CD4-positive, alpha-beta T cell (primary cell): ENCODE measurements around the gene ACSL5. TPM values are rescaled to one million over a fixed set of nuclear protein-coding genes. Genes with fewer than 3 reads are reported as not detected.
A peak's percentile ranks its signal among the peaks of the same experiment; 100 is the strongest.

Experiments
- ATAC-seq: fragments of 200-7000 bp; cut with Tn5 transposase; one replicate; pipeline ENCODE4 v1.10.0; 2022; ENCODE audit warnings: mild to moderate bottlenecking; ENCODE audit not compliant: poor library complexity
- CTCF ChIA-PET: fragments of 350-600 bp; sonication (Branson Sonifier 250); formaldehyde crosslinking; loops from one replicate; lab custom pipeline; 2021; ENCODE audit warnings: antibody characterized with exemption, inconsistent platforms; lab: Charles Lee
- POLR2A ChIA-PET: fragments of 350-600 bp; sonication (Branson Sonifier 250); formaldehyde crosslinking; loops from one replicate; lab custom pipeline; 2021; ENCODE audit warnings: antibody characterized with exemption, inconsistent platforms; lab: Charles Lee
- DNase-seq, 14 experiments: peaks; one replicate each; pipeline ENCODE4 v3.0.0-alpha.2; 2013 to 2020; ENCODE audit warnings: mixed read lengths in 2 of 14
- H3K27ac ChIP-seq, 2 donors: one replicate each; pipeline versions ENCODE4 v1.5.1 to v1.7.0; 2013; ENCODE audit warnings: low read length in 2 of 2, low read depth in 1 of 2, mild to moderate bottlenecking in 1 of 2
- H3K27me3 ChIP-seq, 2 experiments: 1 replicate in 1 of 2; 2 replicates in 1 of 2; pipeline versions ENCODE4 v1.6.1 to v1.7.0; 2013; ENCODE audit warnings: low read length in 2 of 2, control low read depth in 1 of 2, mild to moderate bottlenecking in 1 of 2, moderate library complexity in 1 of 2; ENCODE audit not compliant: insufficient read depth in 2 of 2, control insufficient read depth in 1 of 2
- H3K36me3 ChIP-seq: one replicate; pipeline ENCODE4 v1.6.1; 2013; ENCODE audit warnings: low read length, control low read depth; ENCODE audit not compliant: insufficient read depth
- H3K4me1 ChIP-seq: one replicate; pipeline ENCODE4 v1.6.1; 2013; ENCODE audit warnings: low read length, control low read depth; ENCODE audit not compliant: insufficient read depth
- H3K4me3 ChIP-seq: one replicate; pipeline ENCODE4 v1.5.1; 2013; ENCODE audit warnings: mild to moderate bottlenecking, low read length, moderate library complexity
- H3K9me3 ChIP-seq, 2 experiments: 1 replicate in 1 of 2; 2 replicates in 1 of 2; pipeline versions ENCODE4 v1.6.1 to v1.7.0; 2013; ENCODE audit warnings: low read length in 2 of 2, mild to moderate bottlenecking in 2 of 2, control low read depth in 1 of 2, moderate library complexity in 1 of 2; ENCODE audit not compliant: control insufficient read depth in 1 of 2, insufficient read depth in 1 of 2
- H3K27ac Mint-ChIP-seq: one replicate; pipeline ENCODE4 v1.8.0; 2020; ENCODE audit warnings: mixed read lengths
- H3K27me3 Mint-ChIP-seq: one replicate; pipeline ENCODE4 v1.8.0; 2021; ENCODE audit warnings: mixed read lengths
- H3K36me3 Mint-ChIP-seq: one replicate; pipeline ENCODE4 v1.8.0; 2021; ENCODE audit warnings: low read depth, mixed read lengths
- H3K4me1 Mint-ChIP-seq: one replicate; pipeline ENCODE4 v1.8.0; 2021; ENCODE audit warnings: low read depth, mixed read lengths
- H3K4me3 Mint-ChIP-seq: one replicate; pipeline ENCODE4 v1.8.0; 2020; ENCODE audit warnings: mild to moderate bottlenecking, mixed read lengths
- H3K9me3 Mint-ChIP-seq: one replicate; pipeline ENCODE4 v1.8.0; 2020; ENCODE audit warnings: mixed read lengths
- intact Hi-C, 2 experiments: fragments of 100-400 bp; cut with DNase I in 1 of 2; cut with micrococcal nuclease in 1 of 2; formaldehyde crosslinking; loops; one replicate each; pipeline versions ENCODE4 v1.15.1 to v1.9.0; 2023 to 2025; cut with DNase I, micrococcal nuclease
- polyA plus RNA-seq, 2 donors: library from polyadenylated mRNA; unstranded; fragments of 120-200 nt; gene quantifications; one replicate each; pipeline ENCODE4 v1.2.1, GENCODE V29; 2013
- total RNA-seq, 174 experiments: library from RNA in 2 of 174; stranded (reverse) in 2 of 174; gene quantifications; one replicate each; pipeline ENCODE4 v1.2.3 and lab custom pipeline; 2021 to 2026
- TF ChIP-seq, protein P1 (sequence below): fragments of 200-600 bp; IDR thresholded peaks from one replicate; pipeline ENCODE4 v1.8.0; 2022; ENCODE audit warnings: antibody characterized with exemption, mild to moderate bottlenecking

ACSL5 gene
- total RNA-seq = 10 to 100 TPM; 11.4 to 14.1 TPM
- polyA plus RNA-seq (2013, experiment 1 of 2) = 57.2 TPM
- 62.6 TPM for polyA plus RNA-seq (2013, experiment 2 of 2)
- 29.3 to 125 (median 82.2) reads per million in 172 experiments for total RNA-seq (lab: John Stamatoyannopoulos, UW)

- peaks cover 59% of the 10 kb centered on the region for H3K4me1 Mint-ChIP-seq
- CTCF ChIA-PET = interaction anchor here (2.3 kb wide), 1 partner anchor 12 kb away, joined by 6 read pairs; no protein-coding TSS in a partner anchor
These were observed at the start of gene ACSL5 for GRCh38 chr10:112373912-112374338. Gene ACSL5, plus strand, starts transcription at chr10:112374116. Its CDS starts 20,831 bp downstream, at chr10:112394947.

GRCh38 chr10:112327678-112328077 is 46.2 kb upstream of the ACSL5 start:
- Mint-ChIP-seq H3K9me3 (no peaks in the 10 kb centered on the region), H3K4me3 (no peak overlapping the region), H3K27ac (no peak overlapping the region), H3K27me3 (peaks cover 30% of the 10 kb centered on the region), H3K36me3 (no peaks in the 10 kb centered on the region), H3K4me1 (no peaks in the 10 kb centered on the region)
- DNase-seq = no peak
- H3K27me3 ChIP-seq = no peaks in the 10 kb centered on the region
- intact Hi-C loops = no loop called here
- H3K36me3 ChIP-seq = no peaks in the 10 kb centered on the region
- ChIA-PET POLR2A (interaction anchor here (0.7 kb wide), 1 partner anchor 58 kb away, joined by 3 read pairs; no protein-coding TSS in a partner anchor), CTCF (interaction anchor here (1.0 kb wide), 1 partner anchor 9 kb away, joined by 3 read pairs; no protein-coding TSS in a partner anchor)
- H3K27ac ChIP-seq = no peak overlapping the region
- no peaks in the 10 kb centered on the region for H3K4me1 ChIP-seq
- H3K9me3 ChIP-seq = no peaks in the 10 kb centered on the region
- no peak overlapping the region for H3K4me3 ChIP-seq
- no peak for ATAC-seq
- TF ChIP-seq, protein P1, sequence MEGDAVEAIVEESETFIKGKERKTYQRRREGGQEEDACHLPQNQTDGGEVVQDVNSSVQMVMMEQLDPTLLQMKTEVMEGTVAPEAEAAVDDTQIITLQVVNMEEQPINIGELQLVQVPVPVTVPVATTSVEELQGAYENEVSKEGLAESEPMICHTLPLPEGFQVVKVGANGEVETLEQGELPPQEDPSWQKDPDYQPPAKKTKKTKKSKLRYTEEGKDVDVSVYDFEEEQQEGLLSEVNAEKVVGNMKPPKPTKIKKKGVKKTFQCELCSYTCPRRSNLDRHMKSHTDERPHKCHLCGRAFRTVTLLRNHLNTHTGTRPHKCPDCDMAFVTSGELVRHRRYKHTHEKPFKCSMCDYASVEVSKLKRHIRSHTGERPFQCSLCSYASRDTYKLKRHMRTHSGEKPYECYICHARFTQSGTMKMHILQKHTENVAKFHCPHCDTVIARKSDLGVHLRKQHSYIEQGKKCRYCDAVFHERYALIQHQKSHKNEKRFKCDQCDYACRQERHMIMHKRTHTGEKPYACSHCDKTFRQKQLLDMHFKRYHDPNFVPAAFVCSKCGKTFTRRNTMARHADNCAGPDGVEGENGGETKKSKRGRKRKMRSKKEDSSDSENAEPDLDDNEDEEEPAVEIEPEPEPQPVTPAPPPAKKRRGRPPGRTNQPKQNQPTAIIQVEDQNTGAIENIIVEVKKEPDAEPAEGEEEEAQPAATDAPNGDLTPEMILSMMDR = no peak

More at GRCh38 chr10:112373912-112374338, at the start of gene ACSL5:
- no peaks in the 10 kb centered on the region for H3K9me3 ChIP-seq
- Mint-ChIP-seq H3K36me3 (peaks cover 21% of the 10 kb centered on the region), H3K27ac (peak within 1 kb of the TSS; percentile 95), H3K9me3 (no peaks in the 10 kb centered on the region), H3K4me3 (peak within 1 kb of the TSS; percentile 100), H3K27me3 (no peaks in the 10 kb centered on the region)
- peak within 1 kb of the TSS; percentile 78 to 92 for H3K27ac ChIP-seq
- H3K4me3 ChIP-seq = peak within 1 kb of the TSS; percentile 77
- intact Hi-C loops = loop anchor here in 1 of 2 experiments (2.0 kb wide), 1 partner anchor 189 kb away; no protein-coding TSS in a partner anchor
- DNase-seq = no peak
- no peaks in the 10 kb centered on the region for H3K27me3 ChIP-seq
- peaks cover 57% of the 10 kb centered on the region for H3K4me1 ChIP-seq
- TF ChIP-seq, protein P1 = no peak
- no peaks in the 10 kb centered on the region for H3K36me3 ChIP-seq
- no peak for ATAC-seq
- POLR2A ChIA-PET = interaction anchor here (0.5 to 3.0 kb wide), 5 partner anchors 9 to 190 kb away, joined by 3 to 32 read pairs (median 3); partner anchors contain the start of genes GPAM, VTI1A and ZDHHC6

DNA sequence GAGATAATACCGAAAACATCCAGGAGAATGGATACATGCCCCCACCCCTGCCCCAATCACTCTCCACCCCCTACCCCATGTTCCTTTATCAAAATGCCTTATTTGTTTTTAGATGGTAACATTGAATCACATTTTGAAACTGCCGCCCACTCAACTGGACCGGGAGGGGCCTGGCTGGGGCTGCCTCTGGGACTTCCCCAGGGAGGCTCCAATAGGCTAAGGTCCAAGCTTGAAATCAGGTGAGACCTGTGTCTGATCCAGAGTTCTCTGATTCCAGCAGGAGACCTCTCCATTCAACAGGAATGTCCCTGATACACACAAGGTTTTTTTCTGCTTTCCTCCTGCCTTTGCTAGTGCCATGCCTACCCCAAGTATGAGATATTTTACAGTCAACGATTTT is 43.8 kb upstream of the ACSL5 start:
- no peak for ATAC-seq
- POLR2A ChIA-PET = no interaction called here
- TF ChIP-seq, protein P1 = no peak

More for the DNA sequence above, 43.8 kb upstream of the ACSL5 start:
- Histone ChIP-seq H3K27ac (no peak overlapping the region), H3K36me3 (no peaks in the 10 kb centered on the region), H3K9me3 (no peaks in the 10 kb centered on the region), H3K27me3 (no peaks in the 10 kb centered on the region), H3K4me3 (no peak overlapping the region), H3K4me1 (no peaks in the 10 kb centered on the region)
- Mint-ChIP-seq H3K4me1 (no peaks in the 10 kb centered on the region), H3K27me3 (peaks cover 31% of the 10 kb centered on the region), H3K4me3 (no peak overlapping the region), H3K27ac (no peak overlapping the region), H3K9me3 (no peaks in the 10 kb centered on the region), H3K36me3 (no peaks in the 10 kb centered on the region)
- CTCF ChIA-PET = interaction anchor here (0.8 kb wide), 1 partner anchor 22 kb away, joined by 3 read pairs; no protein-coding TSS in a partner anchor
- DNase-seq = no peak
- intact Hi-C loops = no loop called here
